K562 (cell line): Measurements from ENCODE around the gene PLAAT4. TPM values are rescaled to one million over a fixed set of nuclear protein-coding genes. Genes with fewer than 3 reads are reported as not detected.

ENCODE experiments used
- CBX2 ChIP-seq: fragments of 200-600 bp; sonication (generic); IDR thresholded peaks from one replicate; pipeline ENCODE4 v1.6.1; 2012; ENCODE audit warnings: mild to moderate bottlenecking, low read length, inconsistent platforms; ENCODE audit not compliant: insufficient read depth, poor library complexity, severe bottlenecking
- HNRNPH1 ChIP-seq: fragments of 200-400 bp; formaldehyde crosslinking; optimal IDR thresholded peaks from 2 replicates; pipeline ENCODE3; 2017; ENCODE audit warnings: low read depth, mild to moderate bottlenecking, low read length, moderate library complexity
- HNRNPUL1 ChIP-seq: fragments of 200-400 bp; formaldehyde crosslinking; IDR thresholded peaks from 2 replicates; pipeline ENCODE4 v1.6.1; 2017; ENCODE audit warnings: low read length
- KLF10 ChIP-seq: fragments of 250-450 bp; sonication (Bioruptor Pico); IDR thresholded peaks from 2 replicates; pipeline ENCODE4 v1.6.1; 2021; ENCODE audit warnings: matching md5 sums
- MXI1 ChIP-seq: IDR thresholded peaks from 2 replicates; pipeline ENCODE4 v1.6.1; 2011; ENCODE audit warnings: low read depth, mild to moderate bottlenecking, improper control_type of control experiment, low read length
- MYC ChIP-seq, 2 experiments: fragments of 250-450 bp in 1 of 2; sonication (Bioruptor Pico) in 1 of 2; IDR thresholded peaks; 2 replicates each; pipeline versions ENCODE4 v1.5.1 to v1.6.1; 2012 to 2021; ENCODE audit warnings: low read depth in 2 of 2, borderline replicate concordance in 1 of 2, improper control_type of control experiment in 1 of 2, low read length in 1 of 2, mild to moderate bottlenecking in 1 of 2, moderate library complexity in 1 of 2
- NFXL1 ChIP-seq: fragments of 450-650 bp; formaldehyde crosslinking; IDR thresholded peaks from 2 replicates; pipeline ENCODE4 v1.4.0; 2021; ENCODE audit warnings: mild to moderate bottlenecking
- SIX5 ChIP-seq, 2 experiments: IDR thresholded peaks; 2 replicates each; pipeline ENCODE4 v1.6.1; 2011; ENCODE audit warnings: low read length in 2 of 2, borderline replicate concordance in 1 of 2, low read depth in 1 of 2, mild to moderate bottlenecking in 1 of 2, moderate library complexity in 1 of 2; ENCODE audit not compliant: insufficient read depth in 1 of 2
- SMARCA5 ChIP-seq: fragments of 450-650 bp; IDR thresholded peaks from 2 replicates; pipeline ENCODE4 v1.6.1; 2016
- SPI1 ChIP-seq: IDR thresholded peaks from 2 replicates; pipeline ENCODE4 v1.6.1; 2011; ENCODE audit warnings: low read depth, low read length, control low read depth, borderline replicate concordance
- SRSF7 ChIP-seq: fragments of 200-400 bp; formaldehyde crosslinking; optimal IDR thresholded peaks from 2 replicates; pipeline ENCODE3; 2017; ENCODE audit warnings: mild to moderate bottlenecking, low read depth, low read length
- TBL1XR1 ChIP-seq, 2 experiments: IDR thresholded peaks; 2 replicates each; pipeline ENCODE4 v1.6.1; 2012; ENCODE audit warnings: improper control_type of control experiment in 2 of 2, low read length in 2 of 2, mild to moderate bottlenecking in 1 of 2
- U2AF1 ChIP-seq: fragments of 200-400 bp; formaldehyde crosslinking; optimal IDR thresholded peaks from 2 replicates; pipeline ENCODE3; 2017; ENCODE audit warnings: mild to moderate bottlenecking, low read depth, low read length, moderate library complexity
- ZNF165 ChIP-seq: fragments of 250-450 bp; sonication (Bioruptor Pico); IDR thresholded peaks from 2 replicates; pipeline ENCODE4 v1.4.0; 2020; ENCODE audit warnings: borderline replicate concordance
- ZNF224 ChIP-seq: sonication (generic); formaldehyde crosslinking; IDR thresholded peaks from 2 replicates; pipeline ENCODE4 v1.8.0; 2022; ENCODE audit warnings: mild to moderate bottlenecking, missing genetic modification reagents
- polyA plus RNA-seq, 8 experiments: library from polyadenylated mRNA; depleted of rRNA in 4 of 8; stranded (reverse) in 5 of 8; unstranded in 3 of 8; fragments of >200 nt; fragmentation: Nextera tagmentation in 2 of 8; fragmentation: Illumina TruSeq in 1 of 8; extraction: Ambion mirVana in 2 of 8; extraction: Trizol in 1 of 8; gene quantifications; 2 replicates each; pipeline versions ENCODE4 v1.2.1 to v1.2.3, GENCODE V29; 2011 to 2014; ENCODE audit warnings: inconsistent platforms in 1 of 8, missing spikeins in 1 of 8
- total RNA-seq, 7 experiments: library from RNA; depleted of rRNA in 6 of 7; stranded (reverse); fragments of >200 nt in 6 of 7; fragmentation: Illumina TruSeq in 2 of 7; extraction: Trizol in 2 of 7; gene quantifications; 2 replicates each; pipeline versions ENCODE4 v1.2.1 to v1.2.3, GENCODE V29; 2011 to 2021; ENCODE audit warnings: low replicate concordance in 1 of 7
- TF ChIP-seq, protein P1 (sequence below): sonication (generic); formaldehyde crosslinking; IDR thresholded peaks from 2 replicates; pipeline ENCODE4 v1.8.1; 2023; ENCODE audit warnings: mild to moderate bottlenecking, missing genetic modification reagents
- TF ChIP-seq, protein P2 (sequence below), 2 experiments: fragments of 250-450 bp in 1 of 2; fragments of 450-650 bp in 1 of 2; sonication (Bioruptor Pico) in 1 of 2; IDR thresholded peaks; 2 replicates each; pipeline versions ENCODE4 v1.6.1 to v1.8.0; 2016 to 2021; ENCODE audit warnings: mild to moderate bottlenecking in 2 of 2, moderate library complexity in 2 of 2, missing compliant biosample characterization in 1 of 2, missing genetic modification characterization in 1 of 2
- TF ChIP-seq, protein P3 (sequence below), 3 experiments: fragments of 200-800 bp in 1 of 3; sonication (Bioruptor generic) in 1 of 3; sonication (generic) in 1 of 3; formaldehyde crosslinking in 1 of 3; IDR thresholded peaks; 2 replicates each; pipeline versions ENCODE4 v1.6.1 to v1.8.0; 2016 to 2022; ENCODE audit warnings: mild to moderate bottlenecking in 2 of 3, missing compliant biosample characterization in 2 of 3, missing genetic modification characterization in 2 of 3, missing genetic modification reagents in 1 of 3
- TF ChIP-seq, protein P4 (sequence below): IDR thresholded peaks from 2 replicates; pipeline ENCODE4 v1.6.1; 2012; ENCODE audit warnings: low read depth, low read length, improper control_type of control experiment, borderline replicate concordance

PLAAT4 gene
- total and polyA plus RNA-seq, 9 of the 15 experiments (the other 6 are each of a cell fraction or from before 2014, with no cell fraction given), result 0.54 to 3.0 (median 1.3) TPM; not detected in 1

DNA sequence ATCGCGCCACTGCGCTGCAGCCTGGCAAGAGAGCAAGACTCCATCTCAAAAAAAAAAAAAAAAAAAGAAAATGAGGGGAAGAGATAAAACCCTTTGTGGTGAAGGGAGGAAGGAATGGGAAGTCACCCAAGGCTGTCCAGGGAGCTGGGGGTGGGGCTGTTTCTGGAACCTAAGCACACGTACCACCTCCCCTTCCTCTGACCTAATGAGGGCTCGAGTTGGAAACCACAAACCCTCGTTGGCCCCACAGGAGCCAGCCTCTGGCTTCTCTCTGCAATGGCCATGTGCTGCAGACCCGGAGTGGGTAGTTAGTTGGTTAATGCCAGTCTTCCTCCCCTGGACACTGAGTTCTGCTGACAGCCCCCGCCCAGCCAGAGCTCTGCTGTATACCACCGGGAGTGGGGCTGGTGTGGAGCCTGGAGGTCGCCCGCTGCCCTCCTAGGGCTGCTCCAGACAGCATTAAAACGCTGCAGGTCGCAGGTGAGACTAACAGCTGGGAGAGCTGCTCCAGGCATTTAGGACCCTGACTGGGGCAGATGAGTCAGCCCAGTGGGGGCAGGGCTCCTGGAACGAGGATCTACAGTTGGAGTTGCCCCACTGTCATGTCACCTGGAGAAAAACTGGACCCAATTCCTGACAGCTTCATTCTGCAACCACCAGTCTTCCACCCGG, 30.6 kb upstream of the PLAAT4 start, which contains the start of gene LGALS12 (continued):
- no peak for TF ChIP-seq SIX5 (IDR thresholded peaks at IDR 0.05; ENCODE audit: borderline replicate concordance in 1 of 2, insufficient read depth in 1 of 2, low read depth in 1 of 2, low read length in 2 of 2)
- TF ChIP-seq ZNF224 (CRISPR knock-in tag), result no peak
- TF ChIP-seq SRSF7, result no peak
- TF ChIP-seq ZNF165, result no peak
- TF ChIP-seq MXI1, result no peak
- TF ChIP-seq CBX2, result no peak
- TF ChIP-seq, protein P1, sequence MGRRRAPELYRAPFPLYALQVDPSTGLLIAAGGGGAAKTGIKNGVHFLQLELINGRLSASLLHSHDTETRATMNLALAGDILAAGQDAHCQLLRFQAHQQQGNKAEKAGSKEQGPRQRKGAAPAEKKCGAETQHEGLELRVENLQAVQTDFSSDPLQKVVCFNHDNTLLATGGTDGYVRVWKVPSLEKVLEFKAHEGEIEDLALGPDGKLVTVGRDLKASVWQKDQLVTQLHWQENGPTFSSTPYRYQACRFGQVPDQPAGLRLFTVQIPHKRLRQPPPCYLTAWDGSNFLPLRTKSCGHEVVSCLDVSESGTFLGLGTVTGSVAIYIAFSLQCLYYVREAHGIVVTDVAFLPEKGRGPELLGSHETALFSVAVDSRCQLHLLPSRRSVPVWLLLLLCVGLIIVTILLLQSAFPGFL (CRISPR knock-in tag), result no peak
- TF ChIP-seq SMARCA5, result no peak
- no peak for TF ChIP-seq HNRNPH1
- TF ChIP-seq U2AF1, result no peak
- TF ChIP-seq, protein P2, sequence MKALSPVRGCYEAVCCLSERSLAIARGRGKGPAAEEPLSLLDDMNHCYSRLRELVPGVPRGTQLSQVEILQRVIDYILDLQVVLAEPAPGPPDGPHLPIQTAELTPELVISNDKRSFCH (CRISPR knock-in tag; IDR thresholded peaks at IDR 0.05), result no peak
- TF ChIP-seq, protein P2 (tag; IDR thresholded peaks at IDR 0.05), result no peak
- no peak for TF ChIP-seq TBL1XR1 (IDR thresholded peaks at IDR 0.05; ENCODE audit: low read length in 2 of 2)
- TF ChIP-seq KLF10 (CRISPR knock-in tag), result no peak
- no peak for TF ChIP-seq NFXL1 (CRISPR knock-in tag)
- peak; percentile 67; the same call in 1 of the 2 replicates for TF ChIP-seq MYC (IDR thresholded peaks at IDR 0.05; ENCODE audit: low read depth, low read length)
- no peak for TF ChIP-seq MYC (CRISPR knock-in tag; IDR thresholded peaks at IDR 0.05; ENCODE audit: borderline replicate concordance, low read depth)
- TF ChIP-seq, protein P3, sequence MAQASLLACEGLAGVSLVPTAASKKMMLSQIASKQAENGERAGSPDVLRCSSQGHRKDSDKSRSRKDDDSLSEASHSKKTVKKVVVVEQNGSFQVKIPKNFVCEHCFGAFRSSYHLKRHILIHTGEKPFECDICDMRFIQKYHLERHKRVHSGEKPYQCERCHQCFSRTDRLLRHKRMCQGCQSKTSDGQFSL (CRISPR knock-in tag; IDR thresholded peaks at IDR 0.05), result 0 out of 2 replicates have a peak, but pooled peaks have one; percentile 9
- TF ChIP-seq, protein P3 (tag; IDR thresholded peaks at IDR 0.05), result no peak
- TF ChIP-seq, protein P4, sequence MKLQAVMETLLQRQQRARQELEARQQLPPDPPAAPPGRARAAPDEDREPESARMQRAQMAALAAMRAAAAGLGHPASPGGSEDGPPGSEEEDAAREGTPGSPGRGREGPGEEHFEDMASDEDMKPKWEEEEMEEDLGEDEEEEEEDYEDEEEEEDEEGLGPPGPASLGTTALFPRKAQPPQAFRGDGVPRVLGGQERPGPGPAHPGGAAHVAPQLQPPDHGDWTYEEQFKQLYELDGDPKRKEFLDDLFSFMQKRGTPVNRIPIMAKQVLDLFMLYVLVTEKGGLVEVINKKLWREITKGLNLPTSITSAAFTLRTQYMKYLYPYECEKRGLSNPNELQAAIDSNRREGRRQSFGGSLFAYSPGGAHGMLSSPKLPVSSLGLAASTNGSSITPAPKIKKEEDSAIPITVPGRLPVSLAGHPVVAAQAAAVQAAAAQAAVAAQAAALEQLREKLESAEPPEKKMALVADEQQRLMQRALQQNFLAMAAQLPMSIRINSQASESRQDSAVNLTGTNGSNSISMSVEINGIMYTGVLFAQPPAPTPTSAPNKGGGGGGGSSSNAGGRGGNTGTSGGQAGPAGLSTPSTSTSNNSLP, result no peak
- no peak for TF ChIP-seq HNRNPUL1
- peak; percentile 49; the same call in 1 of the 2 replicates for TF ChIP-seq SPI1
